ENCODE results near the gene SMG9.

SMG9 gene

GRCh38 chr19:43749898-43750297 lies 4.9 kb downstream of the SMG9 start:
- peaks cover 6% of the 10 kb centered on the region for H3K4me1 ChIP-seq (ENCODE audit: low read length)
- H3K9me2 ChIP-seq (replicated peaks; ENCODE audit: insufficient read depth, low read length): no peaks in the 10 kb centered on the region
- TF ChIP-seq EZH2phosphoT487 (IDR thresholded peaks at IDR 0.05; ENCODE audit: low read length) (no peak), EZH2 (optimal IDR thresholded peaks at IDR 0.05; ENCODE audit: low read depth, low read length) (no peak), CTCF (IDR thresholded peaks at IDR 0.05; ENCODE audit: low read length) (no peak)
- peaks cover 48% of the 10 kb centered on the region for H3K79me2 ChIP-seq (ENCODE audit: low read length)
- no peak overlapping the region for H3K9ac ChIP-seq (ENCODE audit: low read length)
- H3K4me3 ChIP-seq (ENCODE audit: low read length): no peak overlapping the region
- peaks cover 4% of the 10 kb centered on the region; the same call in 1 of the 2 replicates for H3F3A ChIP-seq (ENCODE audit: insufficient read depth, low read length)
- H3K36me3 ChIP-seq (replicated peaks; ENCODE audit: insufficient read depth, low read length): peaks cover 1% of the 10 kb centered on the region
- DNase-seq: no peak
- no peaks in the 10 kb centered on the region for H4K20me1 ChIP-seq (ENCODE audit: insufficient read depth, low read length)
- H3K27ac ChIP-seq (ENCODE audit: low read length): no peak overlapping the region
- H3K4me2 ChIP-seq (ENCODE audit: low read depth, low read length): no peak overlapping the region
- H2AFZ ChIP-seq (ENCODE audit: low read length): no peak overlapping the region
- H3K27me3 ChIP-seq (replicated peaks; ENCODE audit: insufficient read depth, low read length): no peaks in the 10 kb centered on the region
- H3K9me3 ChIP-seq (replicated peaks; ENCODE audit: insufficient read depth, low read length): no peaks in the 10 kb centered on the region

DNA sequence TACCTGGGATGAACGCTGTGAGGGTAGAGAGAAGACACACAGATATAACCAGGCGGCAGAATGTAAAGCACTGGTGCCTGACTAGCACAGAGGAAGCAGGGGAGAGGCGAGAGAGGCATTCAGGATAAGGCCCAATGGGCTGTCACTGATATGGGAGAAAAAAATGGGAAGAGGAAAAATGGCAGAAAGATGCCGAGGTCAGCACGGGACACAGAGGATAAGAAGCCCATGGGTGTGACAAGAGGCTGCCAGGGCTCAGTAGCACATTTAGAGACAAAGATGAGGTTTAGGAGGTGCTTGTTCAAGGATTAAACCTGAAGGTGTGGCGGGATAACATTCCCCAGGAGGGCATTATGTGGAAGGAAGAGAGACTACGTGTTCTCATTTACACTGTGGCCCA lies 5.6 kb downstream of the SMG9 start:
- H3K27me3 ChIP-seq (replicated peaks; ENCODE audit: insufficient read depth, low read length): no peaks in the 10 kb centered on the region
- no peaks in the 10 kb centered on the region for H3K9me2 ChIP-seq (replicated peaks; ENCODE audit: insufficient read depth, low read length)
- H3K36me3 ChIP-seq (replicated peaks; ENCODE audit: insufficient read depth, low read length): peaks cover 5% of the 10 kb centered on the region
- H3F3A ChIP-seq (ENCODE audit: insufficient read depth, low read length): peaks cover 2% of the 10 kb centered on the region; the same call in 1 of the 2 replicates
- no peaks in the 10 kb centered on the region for H3K9me3 ChIP-seq (replicated peaks; ENCODE audit: insufficient read depth, low read length)
- H3K4me2 ChIP-seq (ENCODE audit: low read depth, low read length): no peak overlapping the region
- no peak overlapping the region for H3K27ac ChIP-seq (ENCODE audit: low read length)
- no peaks in the 10 kb centered on the region for H4K20me1 ChIP-seq (ENCODE audit: insufficient read depth, low read length)
- no peak for DNase-seq
- no peak for TF ChIP-seq EZH2phosphoT487 (IDR thresholded peaks at IDR 0.05; ENCODE audit: low read length)
- no peak for TF ChIP-seq CTCF (IDR thresholded peaks at IDR 0.05; ENCODE audit: low read length)
- TF ChIP-seq EZH2 (optimal IDR thresholded peaks at IDR 0.05; ENCODE audit: low read depth, low read length): no peak
- no peak overlapping the region for H3K4me3 ChIP-seq (ENCODE audit: low read length)
- no peak overlapping the region for H3K9ac ChIP-seq (ENCODE audit: low read length)
- peaks cover 6% of the 10 kb centered on the region for H3K4me1 ChIP-seq (ENCODE audit: low read length)
- H2AFZ ChIP-seq (ENCODE audit: low read length): no peak overlapping the region
- peaks cover 48% of the 10 kb centered on the region for H3K79me2 ChIP-seq (ENCODE audit: low read length)

- no peak overlapping the region for H3K9ac ChIP-seq (ENCODE audit: low read length)
- no peak overlapping the region for H3K27ac ChIP-seq (ENCODE audit: low read length)
- H3K4me2 ChIP-seq (ENCODE audit: low read depth, low read length): no peak overlapping the region
Observed at GRCh38 chr19:43748685-43749084, 6.1 kb downstream of the SMG9 start.

DNA sequence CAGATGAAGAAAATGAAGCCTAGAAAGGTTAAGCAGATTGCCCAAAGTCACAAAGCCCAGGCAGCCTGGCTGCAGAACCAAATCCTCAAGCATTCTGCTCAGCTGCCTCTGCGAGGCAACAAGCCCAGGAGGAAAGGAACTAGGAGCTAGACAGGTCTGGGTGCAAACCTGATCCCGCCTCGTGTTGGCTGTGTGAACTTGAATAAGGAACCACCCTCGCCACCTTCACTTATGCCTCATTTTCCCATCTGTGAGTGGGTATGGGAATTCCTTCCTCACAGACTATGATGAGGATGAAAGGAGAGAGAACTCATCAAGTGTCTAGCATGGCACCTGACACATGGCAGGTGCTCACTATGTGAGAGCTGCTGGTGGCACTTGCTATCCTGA lies 6.6 kb downstream of the SMG9 start:
- Histone ChIP-seq H2AFZ (ENCODE audit: low read length) (no peak overlapping the region), H3K9ac (ENCODE audit: low read length) (no peak overlapping the region), H3K27ac (ENCODE audit: low read length) (no peak overlapping the region), H3K9me2 (replicated peaks; ENCODE audit: insufficient read depth, low read length) (no peaks in the 10 kb centered on the region), H3K36me3 (replicated peaks; ENCODE audit: insufficient read depth, low read length) (peaks cover 5% of the 10 kb centered on the region), H3K79me2 (ENCODE audit: low read length) (peaks cover 38% of the 10 kb centered on the region), H3K4me2 (ENCODE audit: low read depth, low read length) (no peak overlapping the region), H3F3A (ENCODE audit: insufficient read depth, low read length) (no peaks in the 10 kb centered on the region), H3K4me1 (ENCODE audit: low read length) (peaks cover 5% of the 10 kb centered on the region), H4K20me1 (ENCODE audit: insufficient read depth, low read length) (no peaks in the 10 kb centered on the region), H3K27me3 (replicated peaks; ENCODE audit: insufficient read depth, low read length) (no peaks in the 10 kb centered on the region), H3K4me3 (ENCODE audit: low read length) (no peak overlapping the region), H3K9me3 (replicated peaks; ENCODE audit: insufficient read depth, low read length) (no peaks in the 10 kb centered on the region)
- DNase-seq: no peak
- no peak for TF ChIP-seq EZH2 (optimal IDR thresholded peaks at IDR 0.05; ENCODE audit: low read depth, low read length)
- TF ChIP-seq EZH2phosphoT487 (IDR thresholded peaks at IDR 0.05; ENCODE audit: low read length): no peak
- TF ChIP-seq CTCF (IDR thresholded peaks at IDR 0.05; ENCODE audit: low read length): no peak

More at GRCh38 chr19:43748685-43749084, 6.1 kb downstream of the SMG9 start:
- Histone ChIP-seq H3K4me3 (ENCODE audit: low read length) (no peak overlapping the region), H3K9me2 (replicated peaks; ENCODE audit: insufficient read depth, low read length) (no peaks in the 10 kb centered on the region), H3K27me3 (replicated peaks; ENCODE audit: insufficient read depth, low read length) (no peaks in the 10 kb centered on the region), H2AFZ (ENCODE audit: low read length) (no peak overlapping the region), H3K79me2 (ENCODE audit: low read length) (peaks cover 43% of the 10 kb centered on the region), H3K4me1 (ENCODE audit: low read length) (peaks cover 6% of the 10 kb centered on the region), H3F3A (ENCODE audit: insufficient read depth, low read length) (no peaks in the 10 kb centered on the region; the same call in 1 of the 2 replicates), H3K9me3 (replicated peaks; ENCODE audit: insufficient read depth, low read length) (no peaks in the 10 kb centered on the region), H4K20me1 (ENCODE audit: insufficient read depth, low read length) (no peaks in the 10 kb centered on the region), H3K36me3 (replicated peaks; ENCODE audit: insufficient read depth, low read length) (peaks cover 5% of the 10 kb centered on the region)
- TF ChIP-seq EZH2 (optimal IDR thresholded peaks at IDR 0.05; ENCODE audit: low read depth, low read length): no peak
- no peak for DNase-seq

Data from MM.1S (cell line).